Prostate gland (tissue), 2 donors: Measurements from ENCODE around the gene RFWD3. TPM values are rescaled to one million over a fixed set of nuclear protein-coding genes. Genes with fewer than 3 reads are reported as not detected.

Experiments
- DNase-seq: peaks from one replicate; pipeline ENCODE4 v3.0.0-alpha.2; 2019; ENCODE audit warnings: low spot score
- H3K27ac ChIP-seq, 2 donors: fragments of 200-600 bp; sonication (generic); 2 replicates each; pipeline ENCODE4 v1.5.1; 2017 to 2019
- H3K27me3 ChIP-seq: fragments of 200-600 bp; sonication (generic); replicated peaks from 2 replicates; pipeline ENCODE4 v1.5.1; 2019; ENCODE audit not compliant: insufficient read depth
- H3K36me3 ChIP-seq, 2 donors: fragments of 200-600 bp; sonication (generic); 1 replicate in 1 of 2; 2 replicates in 1 of 2; pipeline versions ENCODE4 v1.5.1 to v1.8.1; 2017 to 2019
- H3K4me1 ChIP-seq: fragments of 200-600 bp; sonication (generic); replicated peaks from 2 replicates; pipeline ENCODE4 v1.5.1; 2019
- H3K4me3 ChIP-seq, 2 donors: fragments of 200-600 bp; sonication (generic); 2 replicates each; pipeline ENCODE4 v1.5.1; 2017 to 2019
- H3K9me3 ChIP-seq: fragments of 200-600 bp; sonication (generic); 2 replicates; pipeline ENCODE4 v1.5.1; 2017
- POLR2A ChIP-seq: fragments of 450-650 bp; IDR thresholded peaks from one replicate; pipeline ENCODE4 v1.6.1; 2016; ENCODE audit warnings: antibody characterized with exemption, mild to moderate bottlenecking
- POLR2AphosphoS5 ChIP-seq: sonication (generic); formaldehyde crosslinking; IDR thresholded peaks from one replicate; pipeline ENCODE4 v1.6.1; 2017; ENCODE audit warnings: antibody characterized with exemption
- WGBS: methylation state at CpG from one replicate; pipeline ENCODE4 v1.1.5; 2018; 5-methylcytosine and 5-hydroxymethylcytosine counted together
- intact Hi-C: fragments of 100-400 bp; cut with DNase I; formaldehyde crosslinking; loops from one replicate; pipeline ENCODE4 v1.14.2; 2022
- total RNA-seq, 2 donors: library from RNA; depleted of rRNA; stranded (reverse); fragments of >200 nt; gene quantifications; one replicate each; pipeline ENCODE4 v1.1.0, GENCODE V29; 2016
- TF ChIP-seq, protein P1 (sequence below), 4 experiments: fragments of 200-600 bp in 2 of 4; fragments of 450-650 bp in 2 of 4; sonication (generic) in 2 of 4; IDR thresholded peaks; 1 replicate in 3 of 4; 2 replicates in 1 of 4; pipeline ENCODE4 v1.5.1; 2016 to 2019; ENCODE audit warnings: antibody characterized with exemption in 4 of 4, mild to moderate bottlenecking in 2 of 4, moderate library complexity in 2 of 4

Gene RFWD3
- total RNA-seq, 2 donors from 2014 or later, result 15.7 to 36.9 TPM

DNA sequence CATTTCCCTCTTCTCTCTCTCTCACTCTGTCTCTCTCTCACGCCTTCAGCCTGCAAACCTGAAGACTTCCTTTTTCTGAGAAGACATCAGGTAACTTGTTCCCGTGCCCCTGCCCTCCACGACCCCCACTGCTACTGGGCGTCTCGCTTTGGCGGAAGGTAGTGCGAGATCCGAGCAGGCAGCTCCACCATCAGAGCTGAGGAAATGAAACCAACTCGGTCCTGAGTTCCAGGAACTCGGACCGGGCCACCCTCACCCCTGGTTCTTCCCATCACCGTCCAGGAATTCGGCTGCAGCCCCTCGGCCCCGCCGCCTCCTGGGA, 33.4 kb upstream of the RFWD3 start:
- WGBS, result 3% methylated on average over 16 of the region's 16 CpGs
- intact Hi-C loops, result loop anchor here (10.0 kb wide), 1 partner anchor 415 kb away; the partner anchor contains the start of gene LDHD

DNA sequence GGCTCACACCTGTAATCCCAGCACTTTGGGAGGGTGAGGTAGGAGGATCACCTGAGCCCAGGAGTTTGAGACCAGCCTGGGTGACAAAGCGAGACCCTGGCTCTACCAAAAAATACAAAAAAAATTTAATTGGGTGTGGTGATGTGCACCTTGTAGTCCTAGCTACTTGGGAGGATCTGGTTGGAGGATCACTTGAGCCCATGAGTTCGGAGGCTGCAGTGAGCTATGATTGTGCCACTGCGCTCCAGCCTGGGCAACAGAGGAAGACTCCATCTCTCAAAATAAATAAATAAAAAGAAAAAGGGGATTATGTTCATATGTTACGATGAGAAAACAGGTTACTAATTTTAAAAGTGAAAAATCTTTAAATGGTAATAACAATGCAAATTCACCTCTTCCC, 33.0 kb upstream of the RFWD3 start:
- Histone ChIP-seq H3K27ac (peak overlapping the region in 1 of 2 donors; percentile 62), H3K4me3 (peak overlapping the region; percentile 39 to 57), H3K36me3 (no peaks in the 10 kb centered on the region), H3K9me3 (no peaks in the 10 kb centered on the region), H3K4me1 (no peaks in the 10 kb centered on the region), H3K27me3 (no peaks in the 10 kb centered on the region)
- 69% methylated on average over 4 of the region's 4 CpGs for WGBS
- intact Hi-C loops, result loop anchor here (10.0 kb wide), 1 partner anchor 415 kb away; the partner anchor contains the start of gene LDHD
- no peak for TF ChIP-seq POLR2A
- DNase-seq, result no peak

More for the DNA sequence above, 33.4 kb upstream of the RFWD3 start:
- Histone ChIP-seq H3K27me3 (no peaks in the 10 kb centered on the region), H3K4me3 (peak overlapping the region; percentile 39 to 57), H3K9me3 (no peaks in the 10 kb centered on the region), H3K27ac (peak overlapping the region; percentile 62 to 70), H3K36me3 (no peaks in the 10 kb centered on the region), H3K4me1 (no peaks in the 10 kb centered on the region)
- DNase-seq, result no peak
- TF ChIP-seq, protein P1, sequence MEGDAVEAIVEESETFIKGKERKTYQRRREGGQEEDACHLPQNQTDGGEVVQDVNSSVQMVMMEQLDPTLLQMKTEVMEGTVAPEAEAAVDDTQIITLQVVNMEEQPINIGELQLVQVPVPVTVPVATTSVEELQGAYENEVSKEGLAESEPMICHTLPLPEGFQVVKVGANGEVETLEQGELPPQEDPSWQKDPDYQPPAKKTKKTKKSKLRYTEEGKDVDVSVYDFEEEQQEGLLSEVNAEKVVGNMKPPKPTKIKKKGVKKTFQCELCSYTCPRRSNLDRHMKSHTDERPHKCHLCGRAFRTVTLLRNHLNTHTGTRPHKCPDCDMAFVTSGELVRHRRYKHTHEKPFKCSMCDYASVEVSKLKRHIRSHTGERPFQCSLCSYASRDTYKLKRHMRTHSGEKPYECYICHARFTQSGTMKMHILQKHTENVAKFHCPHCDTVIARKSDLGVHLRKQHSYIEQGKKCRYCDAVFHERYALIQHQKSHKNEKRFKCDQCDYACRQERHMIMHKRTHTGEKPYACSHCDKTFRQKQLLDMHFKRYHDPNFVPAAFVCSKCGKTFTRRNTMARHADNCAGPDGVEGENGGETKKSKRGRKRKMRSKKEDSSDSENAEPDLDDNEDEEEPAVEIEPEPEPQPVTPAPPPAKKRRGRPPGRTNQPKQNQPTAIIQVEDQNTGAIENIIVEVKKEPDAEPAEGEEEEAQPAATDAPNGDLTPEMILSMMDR (IDR thresholded peaks at IDR 0.05), result no peak
- TF ChIP-seq POLR2AphosphoS5, result no peak
- no peak for TF ChIP-seq POLR2A

DNA sequence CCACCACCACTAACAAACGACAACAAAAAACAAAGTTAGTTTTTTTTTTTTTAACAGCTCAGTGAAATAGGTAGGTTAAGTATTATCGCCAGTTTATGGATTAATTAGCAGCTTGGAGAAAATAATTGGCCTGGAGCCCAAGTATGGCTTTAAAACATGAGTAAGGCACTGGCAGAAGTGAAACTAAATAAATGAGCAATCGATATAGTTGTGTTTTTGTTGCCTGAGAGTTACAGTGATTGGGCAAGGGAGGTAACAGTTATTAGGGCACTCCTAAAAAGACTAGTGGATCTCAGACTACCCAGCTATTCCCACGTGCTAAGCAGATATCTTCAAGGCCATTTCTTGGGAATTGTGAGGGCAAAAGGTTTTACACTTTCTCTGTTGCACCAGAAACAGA, 31.5 kb upstream of the RFWD3 start:
- Histone ChIP-seq H3K4me1 (no peaks in the 10 kb centered on the region), H3K27ac (no peak overlapping the region), H3K4me3 (no peak overlapping the region), H3K9me3 (no peaks in the 10 kb centered on the region), H3K36me3 (no peaks in the 10 kb centered on the region), H3K27me3 (no peaks in the 10 kb centered on the region)
- no peak for DNase-seq
- intact Hi-C loops, result no loop called here
- 72% methylated on average over 4 of the region's 4 CpGs for WGBS
- TF ChIP-seq, protein P1 (IDR thresholded peaks at IDR 0.05), result no peak
- TF ChIP-seq POLR2A (no peak), POLR2AphosphoS5 (no peak)

DNA sequence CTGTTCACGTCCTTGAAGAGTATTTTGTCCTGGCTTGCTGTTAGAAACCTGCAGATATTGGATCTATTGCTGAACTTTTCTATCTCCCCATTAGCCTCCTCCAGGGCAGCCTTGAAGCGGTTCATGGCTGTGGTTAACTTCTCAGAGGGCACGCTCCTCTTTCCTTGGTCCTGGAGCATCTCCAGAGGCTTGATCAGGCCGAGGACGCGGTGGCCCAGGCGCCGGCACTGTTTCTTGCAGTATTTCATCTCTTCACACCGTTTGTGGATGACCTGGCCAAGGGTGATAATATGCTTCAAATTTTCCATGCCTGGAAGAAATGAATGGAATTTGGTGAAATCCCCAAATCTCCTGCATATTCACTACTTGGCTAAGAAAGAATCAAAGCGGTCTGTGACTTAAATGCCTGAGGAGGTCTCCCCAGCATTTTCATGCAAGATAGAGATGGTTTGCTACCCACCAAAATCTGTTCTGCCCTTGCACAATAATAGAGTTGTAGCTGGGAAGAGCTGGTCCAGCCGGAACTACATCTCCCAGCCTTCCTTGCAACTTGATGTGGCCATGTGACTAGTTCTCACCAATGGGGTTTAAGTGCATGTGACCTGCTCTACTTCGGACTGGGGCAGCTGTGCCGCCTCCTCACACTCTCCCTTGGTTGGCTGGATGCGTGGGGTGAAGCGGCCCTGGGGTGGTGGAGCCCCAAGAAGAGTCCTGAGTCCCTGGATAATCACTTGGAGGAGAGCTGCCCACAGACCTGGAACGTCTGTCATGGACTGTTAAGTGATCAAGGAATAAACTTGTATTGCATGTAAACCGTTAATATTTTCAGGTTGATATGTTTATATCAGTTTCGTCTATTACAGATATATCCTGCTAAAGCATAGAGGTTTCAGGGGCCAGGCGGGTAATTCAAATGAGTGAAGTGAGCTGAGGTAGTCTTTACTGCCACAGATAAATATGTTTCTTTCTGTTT, 29.1 kb upstream of the RFWD3 start:
- no peaks in the 10 kb centered on the region for H3K4me1 ChIP-seq
- WGBS, result 58% methylated on average over 19 of the region's 19 CpGs
- H3K4me3 ChIP-seq, result peak overlapping the region in 1 of 2 donors; percentile 10
- H3K27me3 ChIP-seq, result no peaks in the 10 kb centered on the region
- intact Hi-C loops, result no loop called here
- H3K9me3 ChIP-seq, result no peaks in the 10 kb centered on the region
- H3K36me3 ChIP-seq, result no peaks in the 10 kb centered on the region
- DNase-seq, result peak; percentile 69
- H3K27ac ChIP-seq, result no peak overlapping the region
- TF ChIP-seq POLR2A, result no peak
- TF ChIP-seq, protein P1 (IDR thresholded peaks at IDR 0.05), result no peak
- TF ChIP-seq POLR2AphosphoS5, result peak; percentile 81

DNA sequence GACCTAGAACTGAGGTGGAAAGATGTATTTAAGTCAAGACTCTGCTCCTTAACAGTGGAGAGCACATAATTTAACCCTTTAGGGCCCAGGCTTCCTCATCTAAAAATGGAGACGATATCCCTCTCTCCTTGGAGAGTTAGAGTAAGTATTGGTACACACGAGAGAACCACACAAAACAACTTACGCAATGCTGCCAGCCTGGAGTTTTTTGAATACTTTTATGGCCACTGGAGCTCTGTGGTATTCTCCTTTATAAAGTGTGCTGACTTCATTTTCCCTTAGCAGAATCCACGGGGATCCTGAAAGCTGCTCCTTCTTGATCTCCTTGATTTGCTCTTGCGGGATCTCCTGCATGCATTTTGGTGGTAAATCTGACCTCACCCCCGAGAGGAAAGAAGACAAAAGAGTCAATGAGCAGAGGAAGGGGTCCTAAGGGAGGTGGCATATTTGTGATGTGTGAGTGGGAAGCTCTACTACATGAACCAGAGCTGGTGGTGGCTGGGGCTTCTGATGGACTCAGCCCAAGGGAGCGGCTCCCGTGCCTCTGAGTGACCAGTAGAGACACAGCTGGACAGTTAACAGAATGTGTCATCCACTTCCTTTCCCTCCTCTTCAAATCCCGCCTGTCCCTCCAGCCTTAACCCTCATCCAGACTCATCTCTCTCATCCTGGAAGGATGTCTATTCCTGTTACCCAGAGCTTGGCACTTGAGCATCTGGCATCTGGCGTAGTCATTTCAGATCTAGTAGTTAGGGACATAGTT, 24.6 kb upstream of the RFWD3 start:
- no peaks in the 10 kb centered on the region for H3K36me3 ChIP-seq
- no peaks in the 10 kb centered on the region for H3K4me1 ChIP-seq
- no peak overlapping the region for H3K4me3 ChIP-seq
- H3K27ac ChIP-seq, result no peak overlapping the region
- DNase-seq, result no peak
- H3K9me3 ChIP-seq, result no peaks in the 10 kb centered on the region
- TF ChIP-seq, protein P1 (IDR thresholded peaks at IDR 0.05), result no peak
- no peak for TF ChIP-seq POLR2AphosphoS5
- 77% methylated on average over 10 of the region's 10 CpGs for WGBS
- intact Hi-C loops, result no loop called here
- no peaks in the 10 kb centered on the region for H3K27me3 ChIP-seq
